ENCODE results near the gene VOPP1.
"Not testable (repeated sequence)": the region's sequence is repeated elsewhere in the genome, so short reads cannot be mapped to it uniquely, and the experiment has no call there.

VOPP1 gene

GRCh38 chr7:55527307-55527706 lies 45.0 kb downstream of the VOPP1 start:
- no peak for DNase-seq

DNA sequence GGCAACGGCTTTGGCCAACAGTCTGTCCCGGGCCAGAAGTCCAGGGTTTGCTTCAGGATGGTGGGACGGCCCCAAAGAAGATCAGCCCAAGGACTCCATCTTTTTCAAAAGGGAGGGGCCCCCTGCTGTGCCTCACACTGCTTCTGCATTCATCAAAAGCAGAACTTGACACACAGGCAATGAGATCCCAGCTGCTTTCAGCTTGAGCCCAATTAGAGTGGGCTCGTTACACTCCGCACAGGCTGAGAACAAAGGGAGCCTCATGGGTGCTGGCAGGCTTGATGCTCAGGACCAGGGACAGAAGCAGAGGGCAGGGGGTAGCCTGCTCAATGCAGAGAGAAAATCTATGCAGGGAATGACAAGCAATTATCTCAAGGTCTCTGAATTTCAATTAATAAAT lies 45.5 kb downstream of the VOPP1 start:
- DNase-seq: no peak

GRCh38 chr7:55526329-55526728 lies 46.0 kb downstream of the VOPP1 start:
- no peak for DNase-seq

DNA sequence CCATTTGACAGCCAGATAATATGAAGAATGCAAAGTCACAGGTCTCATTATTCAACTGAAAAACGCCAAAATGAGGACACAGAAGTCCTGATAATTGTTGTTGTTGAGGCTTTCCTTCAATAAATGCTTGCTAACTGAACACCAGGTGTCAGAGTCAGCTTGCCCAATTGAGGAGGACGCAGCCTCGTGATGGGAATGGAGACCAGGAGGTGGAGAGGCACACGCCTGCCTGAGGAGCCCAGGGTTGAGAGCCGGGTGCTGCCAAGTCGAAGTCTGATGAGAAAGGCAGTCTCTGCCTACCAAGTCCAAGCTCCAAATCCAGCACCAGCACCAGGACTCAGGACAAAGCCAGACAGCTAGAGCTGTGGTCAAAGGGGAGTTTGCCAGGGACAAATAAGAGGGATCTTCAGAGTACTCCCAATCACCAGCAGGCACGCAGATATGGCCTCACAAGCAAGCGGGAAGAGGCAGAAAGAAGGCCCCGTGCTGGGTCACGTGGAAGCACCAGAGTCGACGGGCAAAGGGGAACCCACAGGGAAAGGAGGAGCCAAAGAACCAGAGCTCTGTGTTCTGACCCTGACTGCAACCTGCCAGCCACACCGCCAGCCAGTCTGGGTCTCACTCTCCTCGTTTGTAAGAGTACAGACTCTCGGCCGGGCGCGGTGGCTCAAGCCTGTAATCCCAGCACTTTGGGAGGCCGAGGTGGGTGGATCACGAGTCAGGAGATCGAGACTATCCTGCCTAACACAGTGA lies 47.6 kb downstream of the VOPP1 start:
- no peak for DNase-seq

- DNase-seq: no peak
Observed at GRCh38 chr7:55523366-55523765, 48.9 kb downstream of the VOPP1 start.

- DNase-seq: no peak
Observed at GRCh38 chr7:55521917-55522902, 50.1 kb downstream of the VOPP1 start.

- no peak for DNase-seq
Observed at GRCh38 chr7:55521512-55521911, 50.8 kb downstream of the VOPP1 start.

GRCh38 chr7:55520426-55521140 lies 51.7 kb downstream of the VOPP1 start:
- DNase-seq: no peak

DNA sequence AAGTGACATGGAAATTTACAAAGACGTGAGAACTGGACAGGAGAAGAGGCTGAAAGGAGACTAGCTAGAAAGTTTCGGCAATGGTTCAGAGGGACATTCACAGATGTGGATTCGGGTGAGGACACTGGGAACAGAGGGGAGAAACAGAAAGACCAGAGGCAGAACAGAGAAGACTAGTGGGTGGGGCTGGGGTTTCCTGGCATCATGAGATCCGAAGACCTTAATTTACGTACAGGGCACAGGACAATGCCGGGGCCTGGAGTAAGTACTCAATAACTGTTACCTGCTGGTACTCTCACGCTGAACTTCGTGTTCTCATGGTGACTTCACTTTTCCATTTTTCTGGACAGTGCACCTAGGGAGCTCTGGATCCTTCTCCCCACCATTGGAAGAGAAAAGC lies 53.5 kb downstream of the VOPP1 start:
- DNase-seq: no peak

GRCh38 chr7:55517936-55518689 lies 54.2 kb downstream of the VOPP1 start:
- no peak for DNase-seq

DNA sequence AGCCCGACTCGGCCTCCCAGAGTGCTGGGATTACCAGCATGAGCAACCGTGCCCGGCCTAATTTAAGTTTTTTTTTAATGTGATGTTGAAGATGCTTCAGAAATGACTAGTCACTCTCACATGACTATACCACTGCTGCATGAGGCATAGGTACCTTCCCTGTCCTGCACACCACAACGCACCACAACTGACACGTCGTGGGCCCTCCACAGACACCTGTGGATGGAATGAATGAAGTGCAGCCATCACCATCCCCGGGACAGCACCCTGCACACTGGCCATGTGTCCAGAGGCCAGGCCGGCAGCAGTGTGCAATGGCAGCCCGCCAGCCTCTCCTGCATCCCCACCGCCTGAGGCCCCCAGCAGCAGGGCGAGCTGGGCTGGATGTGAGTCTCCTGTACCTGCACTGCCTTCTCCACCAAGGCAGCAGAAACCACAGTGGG lies 55.1 kb downstream of the VOPP1 start:
- no peak for DNase-seq

GRCh38 chr7:55516409-55516808 lies 55.9 kb downstream of the VOPP1 start:
- no peak for DNase-seq

- DNase-seq: no peak
Observed at GRCh38 chr7:55515569-55516279, 56.6 kb downstream of the VOPP1 start.

- no peak for DNase-seq
Observed at GRCh38 chr7:55514546-55515265, 57.6 kb downstream of the VOPP1 start.

- no peak for DNase-seq
Observed at GRCh38 chr7:55513868-55514267, 58.4 kb downstream of the VOPP1 start.

DNA sequence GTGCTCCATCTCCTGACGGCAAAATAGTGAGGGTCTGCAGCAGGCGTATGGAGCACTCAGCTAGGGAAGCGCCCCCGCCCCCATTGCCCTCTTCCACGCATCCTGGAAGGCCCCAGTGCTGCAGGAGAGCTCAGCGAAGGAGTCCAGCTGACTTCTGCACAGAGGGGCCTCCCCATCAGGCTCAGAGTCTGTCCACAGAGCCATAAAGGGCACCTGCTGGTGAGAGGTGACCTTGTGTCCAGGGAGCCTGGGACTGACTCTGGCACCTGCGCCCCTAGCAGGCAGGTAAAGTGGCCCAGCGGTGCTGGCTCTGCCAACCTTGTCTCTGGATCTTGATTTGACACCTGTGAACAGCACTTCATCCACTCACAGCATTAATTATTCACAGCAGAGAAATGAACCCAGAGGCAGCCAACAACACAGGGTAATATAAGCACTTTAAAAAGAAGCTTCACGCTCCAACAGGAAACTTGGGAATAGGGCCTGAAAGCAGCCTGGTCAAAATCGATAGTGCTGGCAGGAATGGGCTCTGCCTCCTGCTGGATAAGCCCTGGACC lies 59.6 kb downstream of the VOPP1 start:
- no peak for DNase-seq

- DNase-seq: no peak
Observed at GRCh38 chr7:55510621-55511020, 61.7 kb downstream of the VOPP1 start.

DNA sequence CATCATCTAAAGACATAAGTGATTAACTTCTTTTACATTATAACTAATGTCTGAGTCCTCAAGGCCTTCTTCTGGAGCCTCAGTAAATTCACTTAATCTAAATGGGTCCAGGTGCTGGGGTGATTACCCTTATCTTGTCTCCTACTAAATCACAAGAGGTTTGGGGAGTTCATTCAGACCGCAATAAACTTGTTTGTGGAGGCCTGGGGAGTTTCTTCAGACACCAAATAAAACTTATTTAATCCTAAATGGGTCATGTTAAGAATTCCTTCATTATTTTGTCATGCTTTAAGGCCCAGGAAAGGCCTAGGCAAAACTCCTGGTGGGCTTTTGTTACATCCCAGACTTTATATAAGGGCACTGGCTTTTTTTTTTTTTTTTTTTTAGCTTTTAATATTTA lies 62.1 kb downstream of the VOPP1 start:
- DNase-seq: not testable (repeated sequence)

GRCh38 chr7:55509322-55509721 lies 63.0 kb downstream of the VOPP1 start:
- no peak for DNase-seq

- no peak for DNase-seq
Observed at GRCh38 chr7:55508221-55509011, 63.9 kb downstream of the VOPP1 start.

Data from DMS79 treated with DMSO at 0.1 percent for 48 hours (cell line).